Measurements from ENCODE around the gene HNRNPUL2. TPM values are rescaled to one million over a fixed set of nuclear protein-coding genes. Genes with fewer than 3 reads are reported as not detected.

HNRNPUL2 gene
- total RNA-seq, 6 experiments from 2014 or later, result 34.5 to 44.6 (median 41.6) TPM

DNA sequence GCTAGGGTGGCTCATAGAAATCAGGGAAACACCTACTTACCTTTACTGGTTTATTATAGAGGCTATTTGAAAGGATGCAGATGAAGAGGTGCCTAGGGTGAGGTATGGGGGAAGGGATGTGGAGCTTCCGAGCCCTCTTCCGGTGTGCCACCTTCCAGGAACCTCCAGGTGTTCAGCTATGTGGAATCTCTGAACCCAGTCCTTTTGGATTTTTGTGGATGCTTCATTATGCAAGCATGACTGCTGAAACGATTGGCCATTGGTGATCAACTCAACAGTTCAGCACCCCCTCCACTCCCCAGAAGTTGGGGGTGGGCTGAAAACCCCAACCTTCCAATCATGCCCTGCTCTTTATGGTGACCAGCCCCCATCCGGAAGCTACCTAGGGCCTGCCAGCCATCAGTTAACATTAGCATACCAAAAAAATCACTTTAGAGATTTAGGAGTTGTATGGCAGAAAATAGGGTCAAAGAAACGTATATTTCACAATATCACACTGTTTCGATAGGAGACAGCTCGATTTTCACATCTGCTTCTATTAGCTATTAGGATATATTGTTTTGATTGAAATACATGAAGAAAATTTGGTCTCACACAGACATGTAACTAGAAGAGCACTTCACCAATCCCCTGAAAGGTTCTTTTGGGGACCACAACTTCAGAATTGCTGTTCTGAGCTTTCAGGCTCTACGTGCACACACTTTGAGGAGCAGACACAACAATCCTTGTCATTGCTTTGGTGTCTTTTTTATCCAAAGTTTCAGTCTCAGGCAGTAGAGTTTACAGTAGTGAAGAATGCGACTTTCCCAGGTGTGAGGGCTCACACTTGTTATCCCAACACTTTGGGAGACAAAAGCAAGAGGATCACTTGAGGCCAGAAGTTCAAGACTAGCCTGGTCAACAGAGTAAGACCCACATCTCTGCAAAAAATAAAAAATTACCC, 30.9 kb upstream of the HNRNPUL2 start:
- Mint-ChIP-seq H3K27me3 (ENCODE audit: insufficient read depth) (peaks cover 6% of the 10 kb centered on the region), H3K4me1 (ENCODE audit: low read depth) (peaks cover 22% of the 10 kb centered on the region), H3K4me3 (no peak overlapping the region), H3K27ac (no peak overlapping the region), H3K9me3 (no peaks in the 10 kb centered on the region), H3K36me3 (ENCODE audit: low read depth) (peaks cover 4% of the 10 kb centered on the region)
- DNase-seq, result no peak
- TF ChIP-seq CTCF (IDR thresholded peaks at IDR 0.05), result no peak

DNA sequence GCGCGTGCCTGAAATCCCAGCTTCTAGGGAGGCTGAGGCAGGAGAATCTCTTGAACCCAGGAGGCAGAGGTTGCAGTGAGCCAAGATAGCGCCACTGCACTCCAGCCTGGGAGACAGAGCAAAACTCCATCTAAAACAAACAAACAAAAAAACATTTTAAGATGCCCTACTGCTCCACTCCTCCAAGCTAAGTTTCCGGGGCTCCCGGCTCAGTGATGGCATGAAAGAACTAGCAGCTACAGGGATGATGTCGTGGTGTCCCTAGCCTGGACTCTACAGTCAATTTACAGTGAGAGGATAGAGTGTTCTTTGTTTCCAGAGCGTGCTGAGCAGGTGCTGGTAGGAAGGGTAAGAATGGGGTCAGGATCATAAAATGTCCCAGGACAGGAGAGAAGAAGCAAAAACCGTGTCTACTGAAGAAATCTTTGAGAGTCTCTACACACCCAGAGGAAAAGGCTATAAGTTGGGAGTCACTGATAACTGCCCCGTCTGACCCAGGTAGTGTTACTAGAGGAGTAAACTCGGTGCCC, 27.9 kb upstream of the HNRNPUL2 start:
- peaks cover 6% of the 10 kb centered on the region for H3K27me3 Mint-ChIP-seq (ENCODE audit: insufficient read depth)
- peaks cover 5% of the 10 kb centered on the region; the same call in 1 of the 2 replicates for H3K4me1 Mint-ChIP-seq (ENCODE audit: low read depth)
- H3K36me3 Mint-ChIP-seq (ENCODE audit: low read depth), result peaks cover 4% of the 10 kb centered on the region; the same call in 1 of the 2 replicates
- DNase-seq, result no peak
- no peak for TF ChIP-seq CTCF (IDR thresholded peaks at IDR 0.05)
- no peak overlapping the region for H3K4me3 Mint-ChIP-seq
- no peak overlapping the region; the same call in 1 of the 2 replicates for H3K27ac Mint-ChIP-seq
- no peaks in the 10 kb centered on the region for H3K9me3 Mint-ChIP-seq

- peak within 1 kb of the TSS; percentile 99 for H3K4me3 Mint-ChIP-seq
- peak; percentile 99 for DNase-seq
- H3K27me3 Mint-ChIP-seq (ENCODE audit: insufficient read depth), result peaks cover 6% of the 10 kb centered on the region
- H3K9me3 Mint-ChIP-seq, result no peaks in the 10 kb centered on the region
- no peak for TF ChIP-seq CTCF (IDR thresholded peaks at IDR 0.05)
- peaks cover 5% of the 10 kb centered on the region; the same call in 1 of the 2 replicates for H3K4me1 Mint-ChIP-seq (ENCODE audit: low read depth)
- peaks cover 8% of the 10 kb centered on the region; the same call in 1 of the 2 replicates for H3K36me3 Mint-ChIP-seq (ENCODE audit: low read depth)
- peak within 1 kb of the TSS; percentile 98 for H3K27ac Mint-ChIP-seq
Measured at GRCh38 chr11:62753736-62754603, 26.7 kb upstream of the HNRNPUL2 start, which contains the start of gene ZBTB3. Gene ZBTB3, minus strand, starts transcription at chr11:62754160. Its CDS starts 496 bp downstream, at chr11:62753664.

DNA sequence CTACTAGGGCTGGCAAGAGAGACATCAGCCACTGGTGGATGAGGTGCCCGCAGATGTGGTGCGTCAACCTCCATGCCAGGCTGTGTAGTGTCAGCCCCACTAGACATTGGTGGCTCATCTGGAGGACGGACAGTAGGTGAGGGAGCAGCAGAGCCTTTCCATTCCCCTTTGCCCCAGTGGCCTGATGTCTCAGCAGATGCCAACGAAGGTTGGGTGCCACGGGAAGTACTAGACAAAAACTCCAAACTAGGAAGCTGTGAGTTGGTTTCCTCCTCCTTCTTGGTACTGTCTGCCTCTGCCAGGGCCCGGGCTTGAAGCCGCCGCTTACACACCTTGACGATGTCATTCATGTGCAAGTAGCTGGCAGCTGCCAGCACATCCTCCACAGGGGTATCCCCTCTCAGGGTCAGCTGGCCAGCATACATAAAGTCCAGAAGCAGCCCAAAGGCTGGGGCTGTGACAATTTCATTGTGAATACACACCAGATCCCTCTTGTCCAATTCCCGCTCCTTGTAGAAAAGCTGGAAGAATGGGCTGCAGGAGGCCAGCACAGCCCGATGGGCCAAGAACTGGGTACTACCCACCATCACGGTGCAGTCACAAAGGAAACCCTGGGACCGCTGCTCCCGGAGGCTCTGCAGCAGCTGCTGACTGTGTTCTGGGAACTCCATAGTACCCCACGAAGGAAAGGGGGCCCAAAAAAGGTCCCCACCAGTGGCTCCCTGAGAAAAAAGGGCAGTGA, 25.9 kb upstream of the HNRNPUL2 start:
- peak overlapping the region; percentile 98; the same call in 1 of the 2 replicates for H3K27ac Mint-ChIP-seq
- peaks cover 6% of the 10 kb centered on the region for H3K27me3 Mint-ChIP-seq (ENCODE audit: insufficient read depth)

More for the DNA sequence above, 25.9 kb upstream of the HNRNPUL2 start:
- no peak for DNase-seq
- peak overlapping the region; percentile 99 for H3K4me3 Mint-ChIP-seq
- H3K36me3 Mint-ChIP-seq (ENCODE audit: low read depth), result peaks cover 10% of the 10 kb centered on the region; the same call in 1 of the 2 replicates
- H3K4me1 Mint-ChIP-seq (ENCODE audit: low read depth), result peaks cover 5% of the 10 kb centered on the region; the same call in 1 of the 2 replicates
- no peaks in the 10 kb centered on the region for H3K9me3 Mint-ChIP-seq
- TF ChIP-seq CTCF (IDR thresholded peaks at IDR 0.05), result no peak

Data from HFFc6 (cell line).